ENCODE results near the gene ELMO1. TPM values are rescaled to one million over a fixed set of nuclear protein-coding genes. Genes with fewer than 3 reads are reported as not detected.

ELMO1 gene
- total RNA-seq, 1 experiment from 2014 or later: not detected

- no TSS peak for BruUV-seq (replicated peaks)
- no peak overlapping the region for H3K4me3 ChIP-seq (ENCODE audit: low read depth, low read length, poor library complexity, severe bottlenecking)
- no peak overlapping the region for H3K27ac ChIP-seq (ENCODE audit: low read depth, low read length, poor library complexity, severe bottlenecking)
- H3K36me3 ChIP-seq (ENCODE audit: insufficient read depth, low read length, poor library complexity, severe bottlenecking): no peaks in the 10 kb centered on the region
- H3K9me3 ChIP-seq (ENCODE audit: low read depth, low read length, poor library complexity, severe bottlenecking): no peaks in the 10 kb centered on the region
- H3K27me3 ChIP-seq (replicated peaks; ENCODE audit: insufficient read depth, low read depth, low read length, poor library complexity): no peaks in the 10 kb centered on the region
- H3K4me1 ChIP-seq (ENCODE audit: insufficient read depth, low read length, poor library complexity, severe bottlenecking): no peaks in the 10 kb centered on the region
- POLR2A ChIA-PET (ENCODE audit: low non-redundant PET): no interaction called here
- TF ChIP-seq CTCF (conservative IDR thresholded peaks at IDR 0.05; ENCODE audit: low read depth, low read length) (no peak), EZH2 (IDR thresholded peaks at IDR 0.05; ENCODE audit: borderline replicate concordance, low read depth, low read length, poor library complexity, severe bottlenecking) (no peak)
- no peak for DNase-seq (ENCODE audit: low spot score)
- intact Hi-C loops (cut with micrococcal nuclease; ENCODE audit: unreplicated experiment): no loop called here
- CTCF ChIA-PET: no interaction called here
These were observed 31.7 kb upstream of the ELMO1 start for GRCh38 chr7:37480041-37481031.

DNA sequence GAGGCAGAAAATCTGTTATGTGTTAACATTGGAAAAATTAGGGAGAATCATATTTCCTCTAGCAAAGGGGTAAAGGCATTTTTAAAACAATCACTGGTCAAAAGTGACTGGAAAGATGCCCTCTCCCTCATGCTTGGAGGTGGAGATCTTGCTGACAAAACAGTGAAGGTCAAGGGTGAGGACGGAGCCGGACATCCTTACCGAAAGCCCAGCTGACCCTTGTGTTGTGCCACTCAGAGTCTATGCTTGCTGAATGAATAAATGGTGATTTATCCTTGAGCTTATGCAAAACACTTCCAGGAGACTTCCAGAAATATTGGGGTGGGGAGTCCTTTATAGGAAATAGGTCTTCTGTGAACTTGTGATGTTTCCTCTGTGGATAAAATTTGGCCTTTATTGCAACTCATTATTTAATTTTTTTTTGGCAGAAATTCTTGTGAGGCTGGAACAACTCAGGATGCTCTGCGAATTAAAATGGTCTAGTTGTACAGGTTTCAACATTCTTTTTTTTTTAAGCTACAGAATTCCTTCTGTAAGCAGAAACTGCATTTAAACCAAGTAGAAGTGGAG, 28.3 kb upstream of the ELMO1 start:
- Histone ChIP-seq H3K4me1 (ENCODE audit: insufficient read depth, low read length, poor library complexity, severe bottlenecking) (no peaks in the 10 kb centered on the region), H3K27ac (ENCODE audit: low read depth, low read length, poor library complexity, severe bottlenecking) (no peak overlapping the region), H3K27me3 (replicated peaks; ENCODE audit: insufficient read depth, low read depth, low read length, poor library complexity) (no peaks in the 10 kb centered on the region), H3K4me3 (ENCODE audit: low read depth, low read length, poor library complexity, severe bottlenecking) (no peak overlapping the region), H3K36me3 (ENCODE audit: insufficient read depth, low read length, poor library complexity, severe bottlenecking) (no peaks in the 10 kb centered on the region), H3K9me3 (ENCODE audit: low read depth, low read length, poor library complexity, severe bottlenecking) (no peaks in the 10 kb centered on the region)
- TF ChIP-seq EZH2 (IDR thresholded peaks at IDR 0.05; ENCODE audit: borderline replicate concordance, low read depth, low read length, poor library complexity, severe bottlenecking): no peak
- no peak for TF ChIP-seq CTCF (conservative IDR thresholded peaks at IDR 0.05; ENCODE audit: low read depth, low read length)
- intact Hi-C loops (cut with micrococcal nuclease; ENCODE audit: unreplicated experiment): no loop called here
- POLR2A ChIA-PET (ENCODE audit: low non-redundant PET): no interaction called here
- no peak for DNase-seq (ENCODE audit: low spot score)
- CTCF ChIA-PET: no interaction called here
- no TSS peak for BruUV-seq (replicated peaks)

DNA sequence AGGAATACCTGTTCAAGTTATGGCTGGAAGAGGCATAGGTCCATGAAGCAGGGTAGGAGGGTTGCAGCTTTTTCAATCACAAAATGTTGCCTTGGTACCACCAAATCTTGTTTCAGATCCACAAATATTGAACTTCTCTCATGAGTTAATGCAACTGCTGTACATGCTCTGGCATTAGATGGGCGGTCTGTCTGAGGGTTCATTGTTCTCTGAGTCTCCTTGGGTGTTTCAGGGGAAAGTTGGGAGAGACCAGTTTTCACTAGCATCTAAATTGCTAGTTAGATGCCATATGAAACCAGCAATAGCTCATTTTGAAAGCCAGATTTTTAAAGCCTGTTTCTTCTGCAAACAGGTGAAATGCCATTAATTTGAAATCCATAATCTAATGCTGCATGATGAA, 27.8 kb upstream of the ELMO1 start:
- no TSS peak for BruUV-seq (replicated peaks)
- Histone ChIP-seq H3K9me3 (ENCODE audit: low read depth, low read length, poor library complexity, severe bottlenecking) (no peaks in the 10 kb centered on the region), H3K4me3 (ENCODE audit: low read depth, low read length, poor library complexity, severe bottlenecking) (no peak overlapping the region), H3K27me3 (replicated peaks; ENCODE audit: insufficient read depth, low read depth, low read length, poor library complexity) (no peaks in the 10 kb centered on the region), H3K36me3 (ENCODE audit: insufficient read depth, low read length, poor library complexity, severe bottlenecking) (no peaks in the 10 kb centered on the region), H3K27ac (ENCODE audit: low read depth, low read length, poor library complexity, severe bottlenecking) (no peak overlapping the region), H3K4me1 (ENCODE audit: insufficient read depth, low read length, poor library complexity, severe bottlenecking) (no peaks in the 10 kb centered on the region)
- TF ChIP-seq CTCF (conservative IDR thresholded peaks at IDR 0.05; ENCODE audit: low read depth, low read length): no peak
- no peak for TF ChIP-seq EZH2 (IDR thresholded peaks at IDR 0.05; ENCODE audit: borderline replicate concordance, low read depth, low read length, poor library complexity, severe bottlenecking)
- POLR2A ChIA-PET (ENCODE audit: low non-redundant PET): no interaction called here
- CTCF ChIA-PET: no interaction called here
- DNase-seq (ENCODE audit: low spot score): no peak
- intact Hi-C loops (cut with micrococcal nuclease; ENCODE audit: unreplicated experiment): no loop called here

All from A673 (cell line).